ENCODE measurements around the gene SFXN3.

- no peak for TF ChIP-seq MXI1 (IDR thresholded peaks at IDR 0.05; ENCODE audit: low read depth, low read length)
- no peak for TF ChIP-seq SIX5 (IDR thresholded peaks at IDR 0.05; ENCODE audit: low read depth, low read length, severe bottlenecking)
- no peak for TF ChIP-seq RFX5 (IDR thresholded peaks at IDR 0.05; ENCODE audit: low read depth, low read length)
- TF ChIP-seq GATAD2B (conservative IDR thresholded peaks at IDR 0.05; ENCODE audit: low read depth) = no peak
- no peak for TF ChIP-seq ZNF384 (IDR thresholded peaks at IDR 0.05; ENCODE audit: borderline replicate concordance, low read depth, low read length)
Measured at GRCh38 chr10:101063050-101063525, 32.1 kb downstream of the SFXN3 start.
